ENCODE measurements around the gene IFNA4.
A peak's percentile ranks its signal among the peaks of the same experiment; 100 is the strongest.
"Not testable (repeated sequence)": the region's sequence is repeated elsewhere in the genome, so short reads cannot be mapped to it uniquely, and the experiment has no call there.

The IFNA4 gene
- 0 to 0.07 (median 0) reads per million in 18 experiments for total RNA-seq

GRCh38 chr9:21187487-21187886 lies at the start of gene IFNA4:
IFNA4 (minus strand) TSS chr9:21187587; CDS start chr9:21187531, 56 bp downstream.
- DNase-seq: not testable (repeated sequence)

- DNase-seq: not testable (repeated sequence)
These were observed 49.0 kb upstream of the IFNA4 start for GRCh38 chr9:21236360-21236714.

- peak; percentile 76 to 80 for DNase-seq
These were observed 48.3 kb upstream of the IFNA4 start for GRCh38 chr9:21235468-21236359.

- DNase-seq: no peak
These were observed 46.8 kb upstream of the IFNA4 start for GRCh38 chr9:21234153-21234687.

- no peak for DNase-seq
These were observed 45.9 kb upstream of the IFNA4 start for GRCh38 chr9:21233258-21233657.

GRCh38 chr9:21228122-21228521 lies 40.7 kb upstream of the IFNA4 start, which contains the start of gene IFNA17:
IFNA17 (minus strand) TSS chr9:21228222; CDS start chr9:21228173, 49 bp downstream.
- no peak for DNase-seq

- not testable (repeated sequence) for DNase-seq
These were observed 29.8 kb upstream of the IFNA4 start, which contains the start of gene IFNA16 for GRCh38 chr9:21217211-21217610. IFNA16 (minus strand) TSS chr9:21217311; CDS start chr9:21217305, 6 bp downstream.

- peak; percentile 43 to 67 for DNase-seq
These were observed 26.3 kb upstream of the IFNA4 start for GRCh38 chr9:21213411-21214326.

- not testable (repeated sequence) for DNase-seq
These were observed 24.8 kb upstream of the IFNA4 start for GRCh38 chr9:21212160-21212559.

GRCh38 chr9:21210782-21211181 lies 23.4 kb upstream of the IFNA4 start:
- not testable (repeated sequence) for DNase-seq

- no peak for DNase-seq
These were observed 22.9 kb upstream of the IFNA4 start for GRCh38 chr9:21210311-21210710.

- not testable (repeated sequence) for DNase-seq
These were observed 19.7 kb upstream of the IFNA4 start, which contains the start of gene IFNA10 for GRCh38 chr9:21207043-21207442. IFNA10 (minus strand) TSS chr9:21207143; CDS start chr9:21207097, 46 bp downstream.

- DNase-seq: no peak
These were observed 17.8 kb upstream of the IFNA4 start for GRCh38 chr9:21205204-21205603.

GRCh38 chr9:21202105-21202504 lies 14.7 kb upstream of the IFNA4 start, which contains the start of gene IFNA7:
IFNA7 (minus strand) TSS chr9:21202205; CDS start chr9:21202165, 40 bp downstream.
- not testable (repeated sequence) for DNase-seq

GRCh38 chr9:21194867-21195776 lies 7.7 kb upstream of the IFNA4 start:
- peak; percentile 56 to 76 for DNase-seq

- peak; percentile 71 to 81 for DNase-seq
These were observed 4.3 kb downstream of the IFNA4 start for GRCh38 chr9:21182810-21183736.

GRCh38 chr9:21174671-21175070 lies 12.7 kb downstream of the IFNA4 start:
- DNase-seq: no peak

- DNase-seq: no peak
These were observed 15.2 kb downstream of the IFNA4 start for GRCh38 chr9:21172156-21172555.

- no peak for DNase-seq
These were observed 16.0 kb downstream of the IFNA4 start for GRCh38 chr9:21171351-21171750.

- not testable (repeated sequence) for DNase-seq
These were observed 20.8 kb downstream of the IFNA4 start, which contains the start of gene IFNA21 for GRCh38 chr9:21166560-21166959. IFNA21 (minus strand) TSS chr9:21166660; CDS start chr9:21166612, 48 bp downstream.

Measured in inflammatory macrophage (primary cell).